ENCODE results near the gene STAP1. TPM values are rescaled to one million over a fixed set of nuclear protein-coding genes. Genes with fewer than 3 reads are reported as not detected.
A peak's percentile ranks its signal among the peaks of the same experiment; 100 is the strongest.

Gene STAP1
- total and polyA plus RNA-seq, 10 of the 15 experiments (the other 5 are each of a cell fraction or from before 2014, with no cell fraction given) = 4.6 to 19.4 (median 9.4) TPM

DNA sequence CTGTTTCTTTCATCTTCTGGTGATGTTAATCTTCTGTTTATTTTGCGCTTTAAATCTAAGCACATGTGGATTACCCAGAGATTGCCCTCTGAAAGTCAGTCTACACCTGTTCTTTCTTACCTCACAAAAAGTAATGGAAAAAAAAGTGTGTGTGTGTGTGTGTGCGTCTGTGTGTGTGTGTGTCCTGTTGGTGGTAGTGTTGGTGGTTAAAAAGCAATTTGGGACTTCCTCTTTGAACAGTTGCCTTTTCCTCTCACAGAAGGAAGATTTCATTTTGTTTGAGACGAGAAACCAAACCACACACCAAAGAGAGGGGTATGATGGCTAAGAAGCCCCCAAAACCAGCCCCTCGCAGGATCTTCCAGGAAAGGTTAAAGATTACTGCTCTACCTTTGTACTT lies at the start of gene STAP1 (continued):
- TF ChIP-seq E2F8 (IDR thresholded peaks at IDR 0.05; ENCODE audit: low read depth, partially characterized antibody) (no peak), SP1 (IDR thresholded peaks at IDR 0.05; ENCODE audit: low read depth, low read length) (no peak), ZNF384 (IDR thresholded peaks at IDR 0.05; ENCODE audit: borderline replicate concordance, low read depth, low read length) (peak; percentile 66; the same call in 1 of the 2 replicates), BCLAF1 (IDR thresholded peaks at IDR 0.05) (no peak), ZBED1 (IDR thresholded peaks at IDR 0.05; ENCODE audit: borderline replicate concordance) (peak; percentile 80; the same call in 1 of the 2 replicates), CBX3 (IDR thresholded peaks at IDR 0.05; ENCODE audit: borderline replicate concordance, low read depth) (no peak), CEBPZ (IDR thresholded peaks at IDR 0.05; ENCODE audit: low read depth, low read length) (no peak), DPF2 (IDR thresholded peaks at IDR 0.05) (peak; percentile 77; the same call in 1 of the 2 replicates), MEF2B (IDR thresholded peaks at IDR 0.05; ENCODE audit: partially characterized antibody, poor library complexity, severe bottlenecking) (peak; percentile 42), MTA2 (IDR thresholded peaks at IDR 0.05; ENCODE audit: low read depth) (peak; percentile 86), ZSCAN29 (IDR thresholded peaks at IDR 0.05) (no peak), IRF5 (IDR thresholded peaks at IDR 0.05; ENCODE audit: borderline replicate concordance) (peak; percentile 70; the same call in 1 of the 2 replicates), PBX3 (IDR thresholded peaks at IDR 0.05; ENCODE audit: insufficient replicate concordance, low read depth, low read length) (no peak), IKZF2 (IDR thresholded peaks at IDR 0.05) (peak; percentile 93 to 96), FOXK2 (IDR thresholded peaks at IDR 0.05) (no peak)
- TF ChIP-seq, protein P1, sequence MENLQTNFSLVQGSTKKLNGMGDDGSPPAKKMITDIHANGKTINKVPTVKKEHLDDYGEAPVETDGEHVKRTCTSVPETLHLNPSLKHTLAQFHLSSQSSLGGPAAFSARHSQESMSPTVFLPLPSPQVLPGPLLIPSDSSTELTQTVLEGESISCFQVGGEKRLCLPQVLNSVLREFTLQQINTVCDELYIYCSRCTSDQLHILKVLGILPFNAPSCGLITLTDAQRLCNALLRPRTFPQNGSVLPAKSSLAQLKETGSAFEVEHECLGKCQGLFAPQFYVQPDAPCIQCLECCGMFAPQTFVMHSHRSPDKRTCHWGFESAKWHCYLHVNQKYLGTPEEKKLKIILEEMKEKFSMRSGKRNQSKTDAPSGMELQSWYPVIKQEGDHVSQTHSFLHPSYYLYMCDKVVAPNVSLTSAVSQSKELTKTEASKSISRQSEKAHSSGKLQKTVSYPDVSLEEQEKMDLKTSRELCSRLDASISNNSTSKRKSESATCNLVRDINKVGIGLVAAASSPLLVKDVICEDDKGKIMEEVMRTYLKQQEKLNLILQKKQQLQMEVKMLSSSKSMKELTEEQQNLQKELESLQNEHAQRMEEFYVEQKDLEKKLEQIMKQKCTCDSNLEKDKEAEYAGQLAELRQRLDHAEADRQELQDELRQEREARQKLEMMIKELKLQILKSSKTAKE (IDR thresholded peaks at IDR 0.05; ENCODE audit: low read depth, poor library complexity, severe bottlenecking) = peak; percentile 47

Data from GM12878 (cell line).